Breast epithelium (tissue), 3 donors: Measurements from ENCODE around the gene ACVR2A.

Experiments
- CTCF ChIP-seq, 3 donors: fragments of 450-650 bp; IDR thresholded peaks; one replicate each; pipeline ENCODE4 v1.5.1; 2016 to 2017; ENCODE audit warnings: antibody characterized with exemption in 3 of 3, mild to moderate bottlenecking in 3 of 3, moderate library complexity in 3 of 3
- POLR2A ChIP-seq: fragments of 450-650 bp; IDR thresholded peaks from one replicate; pipeline ENCODE4 v1.6.1; 2016; ENCODE audit warnings: antibody characterized with exemption, mild to moderate bottlenecking, moderate library complexity
- POLR2AphosphoS5 ChIP-seq, 3 donors: sonication (generic); formaldehyde crosslinking; IDR thresholded peaks; one replicate each; pipeline ENCODE4 v1.6.1; 2017; ENCODE audit warnings: antibody characterized with exemption in 3 of 3

GRCh38 chr2:147910990-147911473 is 66.2 kb downstream of the ACVR2A start:
- TF ChIP-seq CTCF (IDR thresholded peaks at IDR 0.05) = peak; percentile 62 to 78 (median 66)
- no peak for TF ChIP-seq POLR2A
- TF ChIP-seq POLR2AphosphoS5 (IDR thresholded peaks at IDR 0.05) = no peak
